T-cell (primary cell): Measurements from ENCODE around the gene KIF11. TPM values are rescaled to one million over a fixed set of nuclear protein-coding genes. Genes with fewer than 3 reads are reported as not detected.

Source experiments
- ATAC-seq, 4 experiments: fragments of 200-7000 bp in 3 of 4; fragments of 150-1000 bp in 1 of 4; cut with Tn5 transposase; replicated peaks in 1 of 4; 1 replicate in 3 of 4; 2 replicates in 1 of 4; pipeline ENCODE4 v1.10.0; 2021; ENCODE audit warnings: moderate library complexity in 3 of 4, mild to moderate bottlenecking in 2 of 4, moderate number of reproducible peaks in 1 of 4
- CTCF ChIA-PET, 2 donors: fragments of 300-600 bp; sonication (Branson Sonifier 250); formaldehyde crosslinking; loops; one replicate each; lab custom pipeline; 2022; ENCODE audit warnings: antibody characterized with exemption in 2 of 2; lab: Charles Lee
- POLR2A ChIA-PET, 2 donors: fragments of 300-600 bp; sonication (Branson Sonifier 250); formaldehyde crosslinking; loops; one replicate each; lab custom pipeline; 2022; ENCODE audit warnings: antibody characterized with exemption in 2 of 2; lab: Charles Lee
- DNase-seq, 35 experiments: peaks; one replicate each; pipeline versions ENCODE4 v3.0.0 to v3.0.0-alpha.2; 2013 to 2023
- H3K27ac ChIP-seq: one replicate; pipeline ENCODE4 v1.5.1; 2013; ENCODE audit warnings: low read length
- H3K27me3 ChIP-seq, 2 experiments: replicated peaks in 1 of 2; 1 replicate in 1 of 2; 2 replicates in 1 of 2; pipeline versions ENCODE4 v1.6.1 to v1.7.0; 2013; ENCODE audit warnings: low read length in 1 of 2, mixed read lengths in 1 of 2; ENCODE audit not compliant: control insufficient read depth in 2 of 2, insufficient read depth in 2 of 2; ENCODE audit errors: extremely low read depth in 1 of 2
- H3K36me3 ChIP-seq, 2 donors: 1 replicate in 1 of 2; 2 replicates in 1 of 2; pipeline versions ENCODE4 v1.6.1 to v1.7.0; 2013; ENCODE audit warnings: low read length in 1 of 2; ENCODE audit not compliant: control insufficient read depth in 2 of 2, insufficient read depth in 1 of 2; ENCODE audit errors: extremely low read depth in 1 of 2
- H3K4me1 ChIP-seq, 2 experiments: 1 replicate in 1 of 2; 2 replicates in 1 of 2; pipeline versions ENCODE4 v1.6.1 to v1.7.0; 2013; ENCODE audit warnings: low read length in 2 of 2, mixed read lengths in 1 of 2; ENCODE audit not compliant: insufficient read depth in 2 of 2, control insufficient read depth in 1 of 2; ENCODE audit errors: extremely low read depth in 1 of 2
- H3K4me3 ChIP-seq, 2 donors: 1 replicate in 1 of 2; 2 replicates in 1 of 2; pipeline versions ENCODE4 v1.5.1 to v1.7.0; 2013; ENCODE audit warnings: mild to moderate bottlenecking in 2 of 2, low read length in 1 of 2, moderate library complexity in 1 of 2; ENCODE audit not compliant: control insufficient read depth in 1 of 2; ENCODE audit errors: extremely low read depth in 1 of 2
- H3K9me3 ChIP-seq: 2 replicates; pipeline ENCODE4 v1.7.0; 2013
- H3K27ac Mint-ChIP-seq, 2 donors: one replicate each; pipeline ENCODE4 v1.8.0; 2020 to 2021; ENCODE audit warnings: mild to moderate bottlenecking in 2 of 2, mixed read lengths in 2 of 2
- H3K27me3 Mint-ChIP-seq, 2 donors: one replicate each; pipeline ENCODE4 v1.8.0; 2021 to 2022; ENCODE audit warnings: mixed read lengths in 2 of 2
- H3K36me3 Mint-ChIP-seq: one replicate; pipeline ENCODE4 v1.8.0; 2021; ENCODE audit warnings: mixed read lengths
- H3K4me1 Mint-ChIP-seq, 3 donors: one replicate each; pipeline ENCODE4 v1.8.0; 2020 to 2022; ENCODE audit warnings: mixed read lengths in 3 of 3, mild to moderate bottlenecking in 1 of 3
- H3K4me3 Mint-ChIP-seq, 3 donors: one replicate each; pipeline ENCODE4 v1.8.0; 2020 to 2022; ENCODE audit warnings: mild to moderate bottlenecking in 3 of 3, mixed read lengths in 3 of 3, moderate library complexity in 3 of 3
- H3K9me3 Mint-ChIP-seq, 3 donors: one replicate each; pipeline ENCODE4 v1.8.0; 2020 to 2022; ENCODE audit warnings: mixed read lengths in 3 of 3
- WGBS: methylation state at CpG from one replicate; pipeline ENCODE4 v1.1.5; 2013; ENCODE audit warnings: missing lambda C conversion rate; ENCODE audit not compliant: insufficient coverage; 5-methylcytosine and 5-hydroxymethylcytosine counted together
- total RNA-seq, 35 experiments: library from RNA in 6 of 35; stranded (reverse) in 6 of 35; fragments of 120-200 nt in 1 of 35; gene quantifications; one replicate each; pipeline versions ENCODE4 v1.2.1 to v1.2.4 and lab custom pipeline; 2013 to 2026

The KIF11 gene
- total RNA-seq (1 to 10 TPM; 1.2 to 2.0 (median 1.6) TPM), total RNA-seq (lab: John Stamatoyannopoulos, UW) (0.57 to 34.7 (median 5.0) reads per million in 29 experiments)
- total RNA-seq (2013): 2.3 TPM

GRCh38 chr10:92592761-92593618 is at the start of gene KIF11:
TSS of gene KIF11 (plus strand) at chr10:92593130. CDS start at chr10:92593376, 246 bp downstream.
- ATAC-seq: peak; percentile 83 to 90 (median 86)
- POLR2A ChIA-PET: interaction anchor here (0.5 to 1.1 kb wide), 3 partner anchors 9 to 99 kb away, joined by 3 read pairs; no protein-coding TSS in a partner anchor

DNA sequence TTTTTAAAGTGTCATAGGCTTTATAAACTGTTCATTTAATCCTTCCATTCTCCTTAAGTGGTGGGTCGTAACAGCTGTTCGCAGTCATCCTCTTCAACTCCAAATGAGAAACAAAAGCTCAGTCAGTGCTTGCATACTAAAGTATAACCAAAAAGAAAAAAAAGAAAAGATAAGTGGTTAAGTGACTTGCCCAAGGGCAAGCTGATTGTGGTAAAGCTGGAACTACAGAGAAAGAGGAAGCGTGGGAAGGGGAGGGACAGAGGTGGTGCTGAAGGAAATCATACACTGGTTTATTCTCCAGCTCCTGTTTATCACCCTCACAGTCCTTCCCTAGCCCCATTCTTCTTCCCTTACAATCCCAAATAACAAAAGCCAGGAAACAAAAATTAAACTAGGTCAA is 48.6 kb upstream of the KIF11 start:
- DNase-seq: peak in 3 of 35 experiments; percentile 2 to 23 (median 8)
- CTCF ChIA-PET: no interaction called here

More at GRCh38 chr10:92592761-92593618, at the start of gene KIF11:
- Histone ChIP-seq H3K27ac (peak within 1 kb of the TSS; percentile 98), H3K36me3 (no peaks in the 10 kb centered on the region), H3K4me3 (peak within 1 kb of the TSS; percentile 73 to 86), H3K27me3 (no peaks in the 10 kb centered on the region), H3K4me1 (peaks cover 20 to 33% of the 10 kb centered on the region in 2 experiments), H3K9me3 (no peaks in the 10 kb centered on the region)
- WGBS: 0% methylated on average over 49 of the region's 61 CpGs
- CTCF ChIA-PET: interaction anchor here in 1 of 2 donors (0.7 to 2.5 kb wide), 3 partner anchors 19 to 255 kb away, joined by 3 to 16 read pairs (median 6); partner anchors contain the start of genes EXOC6 and IDE
- Mint-ChIP-seq H3K36me3 (no peaks in the 10 kb centered on the region), H3K27ac (peak within 1 kb of the TSS; percentile 99 to 100), H3K27me3 (no peaks in the 10 kb centered on the region), H3K4me1 (peaks cover 28 to 52% (median 33%) of the 10 kb centered on the region in 3 donors), H3K9me3 (no peaks in the 10 kb centered on the region), H3K4me3 (peak within 1 kb of the TSS; percentile 96 to 99 (median 97))
- DNase-seq: peak; percentile 92 to 98 (median 96)

DNA sequence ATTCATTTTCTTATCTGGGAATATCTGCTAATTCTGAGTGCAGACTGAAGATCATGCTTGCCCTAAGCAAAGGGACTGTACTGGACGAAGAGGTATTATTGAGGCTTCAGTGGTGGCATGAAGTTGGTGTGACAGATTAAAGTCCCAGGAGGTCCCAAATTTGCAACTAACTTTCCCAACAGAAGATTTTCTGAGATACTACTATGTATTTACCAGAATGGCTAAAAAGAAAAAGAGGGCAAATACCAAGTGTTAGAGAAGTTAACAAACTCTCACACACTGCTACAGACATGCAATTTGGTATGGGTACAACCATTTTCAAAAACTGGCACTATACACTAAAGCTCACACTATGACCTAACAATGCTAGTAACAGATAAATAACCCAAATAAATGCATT is 47.4 kb upstream of the KIF11 start:
- WGBS: no CpG with 5 or more reads among the region's 1 CpG
- H3K27me3 ChIP-seq: no peaks in the 10 kb centered on the region
- no peak for ATAC-seq
- H3K36me3 ChIP-seq: peaks cover 3 to 8% of the 10 kb centered on the region in 2 donors
- Mint-ChIP-seq H3K9me3 (no peaks in the 10 kb centered on the region), H3K36me3 (peaks cover 21% of the 10 kb centered on the region), H3K27ac (no peak overlapping the region), H3K27me3 (no peaks in the 10 kb centered on the region), H3K4me3 (no peak overlapping the region), H3K4me1 (peaks cover 39 to 45% (median 43%) of the 10 kb centered on the region in 3 donors)
- no peaks in the 10 kb centered on the region for H3K9me3 ChIP-seq
- H3K4me3 ChIP-seq: no peak overlapping the region
- H3K4me1 ChIP-seq: peaks cover 5 to 13% of the 10 kb centered on the region in 2 experiments
- no peak overlapping the region for H3K27ac ChIP-seq
- CTCF ChIA-PET: no interaction called here
- DNase-seq: no peak
- POLR2A ChIA-PET: no interaction called here

More for the DNA sequence above, 48.6 kb upstream of the KIF11 start:
- H3K36me3 Mint-ChIP-seq: peaks cover 22% of the 10 kb centered on the region
- peaks cover 5 to 13% of the 10 kb centered on the region in 2 experiments for H3K4me1 ChIP-seq
- peak in 3 of 4 experiments; percentile 42 to 69 (median 58) for ATAC-seq
- peak overlapping the region in 1 of 2 donors; percentile 79 for H3K27ac Mint-ChIP-seq
- H3K36me3 ChIP-seq: peaks cover 3 to 8% of the 10 kb centered on the region in 2 donors
- H3K4me3 Mint-ChIP-seq: peak overlapping the region in 1 of 3 donors; percentile 23
- no peaks in the 10 kb centered on the region for H3K9me3 Mint-ChIP-seq
- no CpG with 5 or more reads among the region's 3 CpGs for WGBS
- no peaks in the 10 kb centered on the region for H3K27me3 Mint-ChIP-seq
- H3K9me3 ChIP-seq: no peaks in the 10 kb centered on the region
- H3K4me1 Mint-ChIP-seq: peaks cover 39 to 49% (median 44%) of the 10 kb centered on the region in 3 donors
- no peaks in the 10 kb centered on the region for H3K27me3 ChIP-seq
- H3K27ac ChIP-seq: no peak overlapping the region
- POLR2A ChIA-PET: interaction anchor here in 1 of 2 donors (0.5 kb wide), 1 partner anchor 77 kb away, joined by 3 read pairs; no protein-coding TSS in a partner anchor
- no peak overlapping the region for H3K4me3 ChIP-seq

- no peaks in the 10 kb centered on the region for H3K27me3 Mint-ChIP-seq
- no peak overlapping the region for H3K27ac Mint-ChIP-seq
- Histone ChIP-seq H3K36me3 (peaks cover 3 to 5% of the 10 kb centered on the region in 2 donors), H3K27ac (no peak overlapping the region), H3K9me3 (no peaks in the 10 kb centered on the region), H3K27me3 (no peaks in the 10 kb centered on the region), H3K4me1 (peaks cover 5 to 13% of the 10 kb centered on the region in 2 experiments), H3K4me3 (no peak overlapping the region)
- ChIA-PET POLR2A (no interaction called here), CTCF (no interaction called here)
- no peak for ATAC-seq
- DNase-seq: no peak
- H3K4me3 Mint-ChIP-seq: no peak overlapping the region
- no peaks in the 10 kb centered on the region for H3K9me3 Mint-ChIP-seq
- peaks cover 28 to 37% (median 35%) of the 10 kb centered on the region in 3 donors for H3K4me1 Mint-ChIP-seq
- 100% methylated on average over 4 of the region's 4 CpGs for WGBS
- peaks cover 29% of the 10 kb centered on the region for H3K36me3 Mint-ChIP-seq
Measured at GRCh38 chr10:92547676-92548075, 45.3 kb upstream of the KIF11 start.

GRCh38 chr10:92550924-92551323 is 42.0 kb upstream of the KIF11 start:
- H3K4me3 ChIP-seq: no peak overlapping the region
- POLR2A ChIA-PET: no interaction called here

DNA sequence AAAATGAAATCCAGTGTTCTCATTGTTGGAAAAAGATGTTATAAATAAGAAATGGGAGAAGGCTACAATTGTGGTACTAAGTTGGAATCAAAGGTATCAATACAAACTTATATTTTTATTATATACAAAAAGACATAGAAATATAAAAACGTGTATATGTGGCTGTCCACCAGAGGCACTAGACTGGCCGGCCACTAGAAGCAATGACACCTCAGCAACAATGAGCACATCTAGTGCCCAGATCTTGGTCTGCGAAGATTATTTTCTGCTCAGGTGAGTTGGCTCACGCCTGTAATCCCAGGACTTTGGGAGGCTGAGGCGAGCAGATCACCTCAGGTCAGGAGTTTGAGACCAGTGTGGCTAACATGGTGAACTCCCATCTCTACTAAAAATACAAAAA is 40.6 kb upstream of the KIF11 start:
- 85% methylated on average over 2 of the region's 5 CpGs for WGBS
- Mint-ChIP-seq H3K9me3 (peaks cover 3 to 13% (median 10%) of the 10 kb centered on the region in 3 donors), H3K4me1 (peaks cover 0 to 5% (median 4%) of the 10 kb centered on the region in 3 donors), H3K27ac (no peak overlapping the region), H3K27me3 (no peaks in the 10 kb centered on the region), H3K36me3 (peaks cover 49% of the 10 kb centered on the region), H3K4me3 (no peak overlapping the region)
- Histone ChIP-seq H3K9me3 (peaks cover 7% of the 10 kb centered on the region), H3K36me3 (peaks cover 11 to 15% of the 10 kb centered on the region in 2 donors), H3K27ac (no peak overlapping the region), H3K27me3 (no peaks in the 10 kb centered on the region), H3K4me3 (no peak overlapping the region), H3K4me1 (no peaks in the 10 kb centered on the region)
- DNase-seq (no peak), ATAC-seq (no peak)
- CTCF ChIA-PET: interaction anchor here in 1 of 2 donors (0.5 kb wide), 1 partner anchor 645 kb away, joined by 3 read pairs; no protein-coding TSS in a partner anchor
- POLR2A ChIA-PET: interaction anchor here in 1 of 2 donors (0.7 kb wide), 1 partner anchor 138 kb away, joined by 3 read pairs; no protein-coding TSS in a partner anchor

More at GRCh38 chr10:92550924-92551323, 42.0 kb upstream of the KIF11 start:
- ATAC-seq (no peak), DNase-seq (no peak)
- Histone ChIP-seq H3K9me3 (peaks cover 7% of the 10 kb centered on the region), H3K36me3 (peaks cover 11 to 15% of the 10 kb centered on the region in 2 donors), H3K4me1 (no peaks in the 10 kb centered on the region), H3K27ac (no peak overlapping the region), H3K27me3 (no peaks in the 10 kb centered on the region)
- Mint-ChIP-seq H3K4me3 (no peak overlapping the region), H3K9me3 (peaks cover 3 to 13% (median 10%) of the 10 kb centered on the region in 3 donors), H3K27ac (no peak overlapping the region), H3K4me1 (peaks cover 2 to 9% (median 8%) of the 10 kb centered on the region in 3 donors), H3K27me3 (no peaks in the 10 kb centered on the region), H3K36me3 (peaks cover 48% of the 10 kb centered on the region)
- WGBS: 20% methylated on average over 1 of the region's 2 CpGs
- CTCF ChIA-PET: interaction anchor here in 1 of 2 donors (0.7 to 1.1 kb wide), 2 partner anchors 16 to 23 kb away, joined by 3 to 7 read pairs; partner anchors contain the start of gene IDE
